GM12873 (cell line): ENCODE data around the gene ERFE.
A peak's percentile ranks its signal among the peaks of the same experiment; 100 is the strongest.

Experiments
- TF ChIP-seq, protein P1 (sequence below): IDR thresholded peaks from 2 replicates; pipeline ENCODE4 v1.5.1; 2012; ENCODE audit warnings: low read depth, mild to moderate bottlenecking, moderate library complexity, low read length, control low read depth; ENCODE audit not compliant: insufficient read depth; ENCODE audit errors: missing control alignments

The ERFE gene, protein sequence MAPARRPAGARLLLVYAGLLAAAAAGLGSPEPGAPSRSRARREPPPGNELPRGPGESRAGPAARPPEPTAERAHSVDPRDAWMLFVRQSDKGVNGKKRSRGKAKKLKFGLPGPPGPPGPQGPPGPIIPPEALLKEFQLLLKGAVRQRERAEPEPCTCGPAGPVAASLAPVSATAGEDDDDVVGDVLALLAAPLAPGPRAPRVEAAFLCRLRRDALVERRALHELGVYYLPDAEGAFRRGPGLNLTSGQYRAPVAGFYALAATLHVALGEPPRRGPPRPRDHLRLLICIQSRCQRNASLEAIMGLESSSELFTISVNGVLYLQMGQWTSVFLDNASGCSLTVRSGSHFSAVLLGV

GRCh38 chr2:238158509-238159070, at the start of gene ERFE:
TSS of gene ERFE (plus strand) at chr2:238158970. CDS start at chr2:238159008, 38 bp downstream.
- TF ChIP-seq, protein P1, sequence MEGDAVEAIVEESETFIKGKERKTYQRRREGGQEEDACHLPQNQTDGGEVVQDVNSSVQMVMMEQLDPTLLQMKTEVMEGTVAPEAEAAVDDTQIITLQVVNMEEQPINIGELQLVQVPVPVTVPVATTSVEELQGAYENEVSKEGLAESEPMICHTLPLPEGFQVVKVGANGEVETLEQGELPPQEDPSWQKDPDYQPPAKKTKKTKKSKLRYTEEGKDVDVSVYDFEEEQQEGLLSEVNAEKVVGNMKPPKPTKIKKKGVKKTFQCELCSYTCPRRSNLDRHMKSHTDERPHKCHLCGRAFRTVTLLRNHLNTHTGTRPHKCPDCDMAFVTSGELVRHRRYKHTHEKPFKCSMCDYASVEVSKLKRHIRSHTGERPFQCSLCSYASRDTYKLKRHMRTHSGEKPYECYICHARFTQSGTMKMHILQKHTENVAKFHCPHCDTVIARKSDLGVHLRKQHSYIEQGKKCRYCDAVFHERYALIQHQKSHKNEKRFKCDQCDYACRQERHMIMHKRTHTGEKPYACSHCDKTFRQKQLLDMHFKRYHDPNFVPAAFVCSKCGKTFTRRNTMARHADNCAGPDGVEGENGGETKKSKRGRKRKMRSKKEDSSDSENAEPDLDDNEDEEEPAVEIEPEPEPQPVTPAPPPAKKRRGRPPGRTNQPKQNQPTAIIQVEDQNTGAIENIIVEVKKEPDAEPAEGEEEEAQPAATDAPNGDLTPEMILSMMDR = peak; percentile 30

DNA sequence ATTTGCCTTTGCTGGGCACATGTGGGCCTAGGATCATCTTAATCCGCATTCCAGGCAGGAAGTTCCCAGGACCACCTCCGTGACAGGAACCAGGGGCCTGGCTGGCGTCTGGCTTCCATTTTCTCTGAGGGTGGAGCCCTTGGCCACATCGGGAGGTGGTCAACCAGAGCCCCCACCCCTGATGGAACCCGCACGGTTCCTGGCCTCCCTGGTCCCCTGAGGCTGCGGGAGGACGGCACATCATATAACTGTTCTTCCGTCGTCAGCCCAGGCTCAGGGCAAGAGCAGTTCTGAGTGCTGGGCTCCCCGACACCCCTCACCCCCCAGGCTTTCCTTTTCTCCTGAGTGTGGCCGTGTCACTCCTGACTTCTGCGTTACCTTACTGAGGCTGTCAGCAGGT, 45.2 kb upstream of the ERFE start:
- TF ChIP-seq, protein P1 = no peak

DNA sequence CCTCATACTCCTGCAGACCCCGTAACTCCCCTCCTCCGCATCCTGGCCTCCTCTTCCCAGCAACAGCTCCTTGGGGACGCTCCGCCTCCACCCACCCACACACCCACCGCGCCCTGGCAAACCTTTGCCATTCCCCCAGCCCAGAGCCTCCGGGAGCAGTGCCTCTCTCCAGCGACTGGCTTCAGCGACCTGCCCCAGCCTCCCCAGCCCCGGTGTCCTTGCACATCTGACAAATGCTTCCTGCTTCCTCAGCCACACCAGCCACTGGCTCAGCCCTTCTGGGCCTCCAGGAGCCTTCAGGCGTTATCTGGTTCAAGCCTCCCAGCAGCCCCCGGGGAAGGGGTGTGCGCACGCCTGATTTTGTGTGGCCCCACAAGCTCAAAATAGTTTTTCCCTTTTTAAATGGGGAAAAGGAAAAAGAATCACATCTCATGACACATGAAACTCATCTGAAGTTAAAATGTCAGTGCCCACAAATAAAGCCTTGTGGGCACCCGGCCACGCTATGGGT, 44.4 kb upstream of the ERFE start:
- TF ChIP-seq, protein P1 = no peak

- TF ChIP-seq, protein P1 = no peak
Measured at GRCh38 chr2:238114851-238115660, 43.7 kb upstream of the ERFE start.

DNA sequence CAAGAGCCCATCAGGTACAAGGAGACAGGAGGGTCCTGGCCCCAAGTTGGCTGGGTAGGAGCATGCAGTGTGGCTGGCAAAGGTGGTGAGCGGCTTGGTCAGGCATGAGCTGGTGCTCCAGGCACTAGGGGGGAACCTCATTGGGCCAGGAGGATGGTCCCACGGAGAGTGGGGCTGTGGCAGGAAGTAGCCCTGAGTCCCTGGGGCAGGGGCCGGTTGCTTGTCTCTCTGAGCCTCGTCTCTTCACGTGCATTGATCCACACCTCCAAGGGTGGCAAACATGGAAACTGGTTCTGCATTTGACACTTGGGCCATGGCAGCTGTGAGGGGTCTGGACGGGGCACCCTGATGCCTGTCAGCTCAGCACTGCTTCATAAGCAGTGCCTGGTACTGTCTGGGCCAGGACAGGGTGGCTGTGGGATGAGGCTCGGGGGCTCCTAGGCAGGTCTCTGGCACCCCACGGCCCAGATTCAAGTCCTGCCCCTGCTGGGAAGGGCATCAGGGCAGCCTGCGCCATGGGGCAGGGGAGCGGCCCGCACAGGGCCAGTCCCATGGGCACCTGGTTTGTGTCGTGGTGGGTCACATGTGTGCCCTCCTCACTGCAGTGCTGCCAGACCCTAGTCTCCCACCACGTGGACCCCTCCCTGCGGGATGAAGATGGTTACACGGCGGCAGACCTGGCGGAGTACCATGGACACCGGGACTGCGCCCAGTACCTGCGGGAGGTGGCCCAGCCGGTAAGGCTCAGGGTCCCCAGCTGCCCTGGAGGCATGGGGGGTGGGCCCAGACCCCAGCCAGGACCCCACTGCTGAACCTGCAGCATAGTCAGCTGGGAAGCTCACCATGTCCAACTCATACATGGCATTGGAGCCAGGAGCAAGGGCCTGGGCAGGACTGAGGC, 42.2 kb upstream of the ERFE start:
- TF ChIP-seq, protein P1 = no peak

DNA sequence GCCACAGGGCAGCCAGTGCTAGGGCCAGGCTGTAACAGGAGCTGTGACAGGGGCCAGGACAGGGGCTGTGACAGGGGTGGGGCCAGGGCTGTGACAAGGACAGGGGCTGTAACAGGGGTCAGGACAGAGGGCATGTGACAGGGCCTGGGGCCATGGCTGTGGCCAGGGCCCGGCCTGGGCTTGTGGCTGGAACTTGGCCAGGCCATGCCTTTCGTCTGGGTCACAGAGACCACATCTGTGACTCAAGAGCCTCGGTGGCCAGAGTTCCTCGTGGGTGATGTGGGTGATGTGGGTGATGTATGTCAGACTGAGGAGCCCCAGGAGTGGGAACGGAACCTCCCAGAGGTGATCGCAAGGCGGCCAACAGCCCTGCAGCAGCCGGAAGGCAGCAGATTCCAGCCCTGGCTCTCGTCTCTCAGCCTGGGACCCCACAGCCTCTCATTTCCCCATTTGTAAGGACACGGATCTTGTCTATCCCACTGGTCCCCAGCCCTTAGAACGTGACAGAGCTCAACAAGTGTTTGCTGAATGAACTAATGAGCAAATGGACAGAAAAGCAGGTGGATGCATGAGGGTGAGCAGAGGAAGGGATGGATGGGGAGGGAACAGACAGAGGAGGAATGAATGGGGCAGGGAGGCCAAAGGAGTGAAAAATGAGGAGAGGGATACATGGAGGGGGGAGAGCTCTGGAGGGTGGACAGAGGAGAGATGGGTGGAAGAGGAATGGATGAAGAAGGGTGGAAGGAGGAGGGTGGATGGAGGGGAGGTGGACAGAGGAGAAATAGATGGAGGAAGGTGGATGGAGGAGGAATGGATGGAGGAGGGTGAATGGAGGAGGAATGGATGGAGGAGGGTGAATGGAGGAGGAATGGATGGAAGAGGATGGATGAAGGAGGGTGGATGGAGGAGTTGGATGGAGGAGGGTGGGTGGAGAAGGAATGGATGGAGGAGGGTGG, 41.3 kb upstream of the ERFE start:
- TF ChIP-seq, protein P1 = no peak
